A673 (cell line): ENCODE measurements around the gene GPR156. TPM values are rescaled to one million over a fixed set of nuclear protein-coding genes. Genes with fewer than 3 reads are reported as not detected.

Experiments used
- BruUV-seq: library from RNA; stranded (reverse); fragments of 400-500 nt; replicated peaks from 2 replicates; lab custom pipeline; 2021; lab: Mats Ljungman, UMichigan
- CTCF ChIA-PET: fragments of 300-600 bp; sonication (Branson Sonifier 250); formaldehyde crosslinking; loops from one replicate; lab custom pipeline; 2022; ENCODE audit warnings: antibody characterized with exemption; lab: Charles Lee
- POLR2A ChIA-PET: fragments of 300-600 bp; sonication (Branson Sonifier 250); formaldehyde crosslinking; loops from one replicate; lab custom pipeline; 2022; ENCODE audit warnings: antibody characterized with exemption; ENCODE audit not compliant: low non-redundant PET; lab: Charles Lee
- DNase-seq: peaks from one replicate; pipeline ENCODE4 v3.0.0-alpha.2; 2015; ENCODE audit warnings: low spot score
- H3K27ac ChIP-seq: fragments of 200-600 bp; sonication (generic); 2 replicates; pipeline ENCODE4 v1.5.1; 2016; ENCODE audit warnings: mixed run types, low read depth, mild to moderate bottlenecking, mixed read lengths, antibody characterized with exemption, low read length; ENCODE audit not compliant: poor library complexity, severe bottlenecking
- H3K27me3 ChIP-seq: fragments of 200-600 bp; sonication (generic); replicated peaks from 2 replicates; pipeline ENCODE4 v1.6.1; 2017; ENCODE audit warnings: mixed run types, low read depth, mild to moderate bottlenecking, mixed read lengths, antibody characterized with exemption, low read length; ENCODE audit not compliant: insufficient read depth, poor library complexity
- H3K36me3 ChIP-seq: fragments of 200-600 bp; sonication (generic); 2 replicates; pipeline ENCODE4 v1.6.1; 2016; ENCODE audit warnings: mixed run types, mild to moderate bottlenecking, mixed read lengths, antibody characterized with exemption, low read length; ENCODE audit not compliant: insufficient read depth, poor library complexity, severe bottlenecking
- H3K4me1 ChIP-seq: fragments of 200-600 bp; sonication (generic); 2 replicates; pipeline ENCODE4 v1.6.1; 2017; ENCODE audit warnings: mixed run types, mild to moderate bottlenecking, mixed read lengths, antibody characterized with exemption, low read length; ENCODE audit not compliant: insufficient read depth, poor library complexity, severe bottlenecking
- H3K4me3 ChIP-seq: fragments of 200-600 bp; sonication (generic); 2 replicates; pipeline ENCODE4 v1.5.1; 2016; ENCODE audit warnings: low read depth, mixed run types, mild to moderate bottlenecking, mixed read lengths, low read length; ENCODE audit not compliant: poor library complexity, severe bottlenecking
- H3K9me3 ChIP-seq: fragments of 200-600 bp; sonication (generic); 2 replicates; pipeline ENCODE4 v1.6.1; 2016; ENCODE audit warnings: mixed run types, low read depth, mild to moderate bottlenecking, mixed read lengths, antibody characterized with exemption, low read length; ENCODE audit not compliant: poor library complexity, severe bottlenecking
- CTCF ChIP-seq: fragments of 300-800, 200-600 bp; sonication (generic); conservative IDR thresholded peaks from 2 replicates; pipeline ENCODE4 v1.5.1; 2017; ENCODE audit warnings: low read depth, mild to moderate bottlenecking, antibody characterized with exemption, low read length, moderate library complexity, mixed read lengths
- EZH2 ChIP-seq: fragments of 200-600 bp; sonication (generic); IDR thresholded peaks from 2 replicates; pipeline ENCODE4 v1.6.1; 2017; ENCODE audit warnings: borderline replicate concordance, low read depth, mild to moderate bottlenecking, mixed read lengths, antibody characterized with exemption, low read length; ENCODE audit not compliant: poor library complexity, severe bottlenecking
- intact Hi-C: fragments of 100-400 bp; cut with micrococcal nuclease; formaldehyde crosslinking; loops from one replicate; pipeline ENCODE4 v1.10.0; 2022; ENCODE audit not compliant: unreplicated experiment
- total RNA-seq: library from RNA; stranded (reverse); gene quantifications from 2 replicates; pipeline ENCODE4 v1.2.3, GENCODE V29; 2021

The GPR156 gene
- total RNA-seq, 1 experiment from 2014 or later = 0.62 TPM

GRCh38 chr3:120272286-120272685 lies 12.7 kb downstream of the GPR156 start:
- intact Hi-C loops = no loop called here
- no peak for TF ChIP-seq EZH2
- TF ChIP-seq CTCF = no peak
- H3K4me3 ChIP-seq = no peak overlapping the region
- ChIA-PET POLR2A (no interaction called here), CTCF (no interaction called here)
- H3K9me3 ChIP-seq = no peaks in the 10 kb centered on the region
- H3K27ac ChIP-seq = no peak overlapping the region
- H3K4me1 ChIP-seq = peaks cover 3% of the 10 kb centered on the region
- peak; percentile 46 for DNase-seq
- H3K36me3 ChIP-seq = no peaks in the 10 kb centered on the region
- no peaks in the 10 kb centered on the region for H3K27me3 ChIP-seq
- BruUV-seq = no TSS peak

- ChIA-PET CTCF (no interaction called here), POLR2A (no interaction called here)
- H3K9me3 ChIP-seq = no peaks in the 10 kb centered on the region
- no peaks in the 10 kb centered on the region for H3K4me1 ChIP-seq
- H3K27ac ChIP-seq = no peak overlapping the region
- no peak overlapping the region for H3K4me3 ChIP-seq
- TF ChIP-seq CTCF (no peak), EZH2 (no peak)
- H3K36me3 ChIP-seq = no peaks in the 10 kb centered on the region
- no TSS peak for BruUV-seq
- no peaks in the 10 kb centered on the region for H3K27me3 ChIP-seq
- DNase-seq = no peak
- intact Hi-C loops = no loop called here
These were observed 19.0 kb downstream of the GPR156 start for GRCh38 chr3:120265989-120266388.

GRCh38 chr3:120264963-120265362 lies 20.1 kb downstream of the GPR156 start:
- POLR2A ChIA-PET = no interaction called here
- intact Hi-C loops = no loop called here
- Histone ChIP-seq H3K4me1 (no peaks in the 10 kb centered on the region), H3K27me3 (no peaks in the 10 kb centered on the region), H3K27ac (no peak overlapping the region), H3K36me3 (no peaks in the 10 kb centered on the region), H3K4me3 (no peak overlapping the region), H3K9me3 (no peaks in the 10 kb centered on the region)
- no TSS peak for BruUV-seq
- TF ChIP-seq CTCF (no peak), EZH2 (no peak)
- CTCF ChIA-PET = no interaction called here
- no peak for DNase-seq
